ENCODE results near the gene GRM1. TPM values are rescaled to one million over a fixed set of nuclear protein-coding genes. Genes with fewer than 3 reads are reported as not detected.

Gene GRM1
- polyA plus RNA-seq, 3 donors: not detected

DNA sequence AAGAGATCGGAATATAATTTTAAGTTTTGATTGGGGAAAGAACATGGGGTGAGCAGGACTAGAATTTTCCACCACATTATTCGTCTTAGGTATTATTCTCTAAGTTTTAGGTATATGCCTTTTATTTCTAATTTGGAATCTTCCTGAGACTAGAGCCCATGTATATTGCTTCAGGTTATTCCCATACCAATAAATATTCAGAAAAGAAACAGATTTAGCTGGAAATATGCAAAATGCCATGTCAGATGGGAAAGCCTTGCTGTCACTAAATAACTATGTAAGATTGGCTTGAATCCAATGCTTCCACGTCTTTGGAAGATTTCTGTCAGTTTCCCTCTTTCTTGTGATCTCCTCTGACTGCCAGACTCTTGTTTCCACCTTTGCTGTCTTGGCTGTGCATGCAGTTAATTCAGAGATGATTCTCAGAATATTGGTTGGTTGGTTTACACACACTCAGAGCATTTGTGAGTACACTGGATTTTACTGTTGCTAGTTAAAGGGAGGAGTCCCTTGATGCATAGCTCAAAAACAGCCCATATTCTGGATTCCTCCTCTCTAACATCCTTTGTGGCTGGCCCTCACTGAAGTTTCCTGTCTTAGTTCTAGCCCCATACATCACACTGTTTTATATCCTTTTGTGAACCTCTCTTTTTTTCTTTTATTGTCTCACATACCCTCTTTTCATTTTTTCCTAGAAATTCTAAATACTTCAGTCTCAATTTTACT, 64.3 kb downstream of the GRM1 start:
- no peak overlapping the region for H3K27ac Mint-ChIP-seq

DNA sequence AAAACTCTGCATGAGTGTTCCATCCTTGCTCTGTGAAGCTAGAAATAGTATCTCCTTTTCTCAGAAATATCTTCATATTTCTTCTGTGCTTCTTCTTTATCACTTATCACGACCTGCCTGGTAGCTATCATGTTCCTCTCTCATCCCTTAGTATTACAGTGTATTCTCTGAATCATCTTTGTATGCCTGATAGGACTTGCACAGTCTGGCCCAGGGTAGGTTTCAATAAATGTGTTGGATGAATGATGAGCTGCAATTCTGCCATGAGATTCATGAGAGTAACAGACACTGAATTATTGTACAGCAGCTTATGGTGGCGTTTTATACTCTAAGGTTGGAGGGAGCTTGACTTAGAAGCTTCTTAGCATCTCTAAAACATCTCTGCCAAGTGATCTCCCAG, 66.6 kb downstream of the GRM1 start:
- no peaks in the 10 kb centered on the region for H3K9me3 ChIP-seq (replicated peaks in 1 of 2; ENCODE audit: control insufficient read depth in 1 of 2, insufficient read depth in 1 of 2, low read length in 2 of 2)
- H3K27me3 ChIP-seq (ENCODE audit: control insufficient read depth in 2 of 2, insufficient read depth in 2 of 2, low read length in 2 of 2): no peaks in the 10 kb centered on the region
- no peaks in the 10 kb centered on the region for H3K79me2 ChIP-seq (ENCODE audit: insufficient read depth, low read length)
- H3K9ac ChIP-seq (ENCODE audit: insufficient read depth, low read length, poor library complexity, severe bottlenecking): no peak overlapping the region
- no peak overlapping the region for H3K27ac ChIP-seq (ENCODE audit: low read depth in 1 of 2, low read length in 2 of 2)
- no CpG with 5 or more reads among the region's 2 CpGs for WGBS (ENCODE audit: insufficient coverage)
- H3K36me3 Mint-ChIP-seq: no peaks in the 10 kb centered on the region
- intact Hi-C loops (cut with micrococcal nuclease): no loop called here
- DNase-seq: no peak
- no peak overlapping the region for H3K4me3 ChIP-seq (replicated peaks in 1 of 3; ENCODE audit: low read depth in 2 of 3, low read length in 3 of 3)
- H4K20me1 ChIP-seq (ENCODE audit: insufficient read depth, low read length): no peaks in the 10 kb centered on the region
- H3K27me3 Mint-ChIP-seq (ENCODE audit: low read depth in 3 of 3): peaks cover 2 to 3% (median 3%) of the 10 kb centered on the region in 3 donors
- H3K27ac Mint-ChIP-seq: no peak overlapping the region
- no peak overlapping the region for H3K4me2 ChIP-seq (replicated peaks; ENCODE audit: extremely low read depth, low read length, poor library complexity, severe bottlenecking)
- no peak overlapping the region for H3K4me3 Mint-ChIP-seq
- H3K36me3 ChIP-seq (replicated peaks in 1 of 2; ENCODE audit: control insufficient read depth in 1 of 2, insufficient read depth in 2 of 2, low read length in 2 of 2): no peaks in the 10 kb centered on the region
- no peak overlapping the region for H2AFZ ChIP-seq (ENCODE audit: insufficient read depth, low read depth, low read length, poor library complexity, severe bottlenecking)
- peaks cover 0 to 7% (median 1%) of the 10 kb centered on the region in 7 donors for H3K9me3 Mint-ChIP-seq
- H3K4me1 Mint-ChIP-seq: no peaks in the 10 kb centered on the region
- H3K4me1 ChIP-seq (ENCODE audit: control insufficient read depth in 1 of 2, insufficient read depth in 2 of 2, low read length in 2 of 2): no peaks in the 10 kb centered on the region
- TF ChIP-seq, protein P1, sequence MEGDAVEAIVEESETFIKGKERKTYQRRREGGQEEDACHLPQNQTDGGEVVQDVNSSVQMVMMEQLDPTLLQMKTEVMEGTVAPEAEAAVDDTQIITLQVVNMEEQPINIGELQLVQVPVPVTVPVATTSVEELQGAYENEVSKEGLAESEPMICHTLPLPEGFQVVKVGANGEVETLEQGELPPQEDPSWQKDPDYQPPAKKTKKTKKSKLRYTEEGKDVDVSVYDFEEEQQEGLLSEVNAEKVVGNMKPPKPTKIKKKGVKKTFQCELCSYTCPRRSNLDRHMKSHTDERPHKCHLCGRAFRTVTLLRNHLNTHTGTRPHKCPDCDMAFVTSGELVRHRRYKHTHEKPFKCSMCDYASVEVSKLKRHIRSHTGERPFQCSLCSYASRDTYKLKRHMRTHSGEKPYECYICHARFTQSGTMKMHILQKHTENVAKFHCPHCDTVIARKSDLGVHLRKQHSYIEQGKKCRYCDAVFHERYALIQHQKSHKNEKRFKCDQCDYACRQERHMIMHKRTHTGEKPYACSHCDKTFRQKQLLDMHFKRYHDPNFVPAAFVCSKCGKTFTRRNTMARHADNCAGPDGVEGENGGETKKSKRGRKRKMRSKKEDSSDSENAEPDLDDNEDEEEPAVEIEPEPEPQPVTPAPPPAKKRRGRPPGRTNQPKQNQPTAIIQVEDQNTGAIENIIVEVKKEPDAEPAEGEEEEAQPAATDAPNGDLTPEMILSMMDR (IDR thresholded peaks at IDR 0.05): no peak

More for the DNA sequence above, 64.3 kb downstream of the GRM1 start:
- Histone ChIP-seq H3K4me3 (replicated peaks in 1 of 3; ENCODE audit: low read depth in 2 of 3, low read length in 3 of 3) (no peak overlapping the region), H3K4me1 (ENCODE audit: control insufficient read depth in 1 of 2, insufficient read depth in 2 of 2, low read length in 2 of 2) (no peaks in the 10 kb centered on the region), H4K20me1 (ENCODE audit: insufficient read depth, low read length) (no peaks in the 10 kb centered on the region), H3K36me3 (replicated peaks in 1 of 2; ENCODE audit: control insufficient read depth in 1 of 2, insufficient read depth in 2 of 2, low read length in 2 of 2) (no peaks in the 10 kb centered on the region), H3K27me3 (ENCODE audit: control insufficient read depth in 2 of 2, insufficient read depth in 2 of 2, low read length in 2 of 2) (no peaks in the 10 kb centered on the region), H3K9me3 (replicated peaks in 1 of 2; ENCODE audit: control insufficient read depth in 1 of 2, insufficient read depth in 1 of 2, low read length in 2 of 2) (no peaks in the 10 kb centered on the region), H2AFZ (ENCODE audit: insufficient read depth, low read depth, low read length, poor library complexity, severe bottlenecking) (no peak overlapping the region), H3K79me2 (ENCODE audit: insufficient read depth, low read length) (no peaks in the 10 kb centered on the region), H3K9ac (ENCODE audit: insufficient read depth, low read length, poor library complexity, severe bottlenecking) (no peak overlapping the region), H3K27ac (ENCODE audit: low read depth in 1 of 2, low read length in 2 of 2) (no peak overlapping the region), H3K4me2 (replicated peaks; ENCODE audit: extremely low read depth, low read length, poor library complexity, severe bottlenecking) (no peak overlapping the region)
- Mint-ChIP-seq H3K27me3 (ENCODE audit: low read depth in 3 of 3) (peaks cover 0 to 3% (median 2%) of the 10 kb centered on the region in 3 donors), H3K4me1 (no peaks in the 10 kb centered on the region), H3K9me3 (peaks cover 0 to 5% (median 1%) of the 10 kb centered on the region in 7 donors), H3K4me3 (no peak overlapping the region), H3K36me3 (no peaks in the 10 kb centered on the region)
- intact Hi-C loops (cut with micrococcal nuclease): no loop called here
- TF ChIP-seq, protein P1 (IDR thresholded peaks at IDR 0.05): no peak
- no peak for DNase-seq
- WGBS (ENCODE audit: insufficient coverage): 57% methylated on average over 1 of the region's 3 CpGs

All from CD14-positive monocyte (primary cell).